ENCODE measurements around the gene RGS6.

The RGS6 gene

DNA sequence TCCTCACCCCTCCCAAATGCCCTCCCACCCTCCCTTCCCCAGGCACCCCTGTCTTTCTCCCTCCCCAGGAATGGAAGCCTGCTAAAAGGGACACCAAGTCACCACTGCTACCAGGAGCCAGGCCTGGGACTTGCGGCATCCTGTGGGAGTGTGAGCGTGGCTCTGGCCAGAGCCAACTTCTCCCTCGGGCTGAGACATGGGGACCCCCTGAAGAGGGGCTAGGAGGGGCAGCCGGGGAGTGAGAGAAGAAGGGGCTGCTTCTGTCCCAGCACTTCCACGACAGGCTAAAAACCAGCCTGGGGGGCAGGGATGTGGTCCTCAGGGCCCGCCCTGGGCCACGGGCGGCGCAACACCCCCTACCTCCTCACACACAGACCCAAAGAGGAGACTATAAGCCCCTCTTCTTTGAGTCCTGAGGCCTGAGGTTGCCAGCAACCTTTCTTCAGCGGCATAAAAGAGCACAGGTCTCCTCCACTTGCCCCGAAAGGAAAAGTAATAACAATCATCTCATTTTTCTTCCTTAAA, 682.7 kb downstream of the RGS6 start:
- H3K4me3 ChIP-seq (ENCODE audit: low read depth, low read length): no peak overlapping the region

- no peak overlapping the region for H3K4me3 ChIP-seq (ENCODE audit: low read depth, low read length)
Measured at GRCh38 chr14:72615451-72616121, 683.4 kb downstream of the RGS6 start.
